Mesenchymal stem cell (in vitro differentiated cells and primary cell): Measurements from ENCODE around the gene TMEM225B.

ENCODE experiments used
- DNase-seq: peaks from one replicate; pipeline ENCODE4 v3.0.0-alpha.2; 2013
- H2AFZ ChIP-seq: one replicate; pipeline ENCODE4 v1.6.1; 2013; ENCODE audit warnings: low read depth, mild to moderate bottlenecking, control low read depth, inconsistent platforms, low read length, moderate library complexity
- H2AK5ac ChIP-seq: 2 replicates; pipeline ENCODE4 v1.6.1; 2013; ENCODE audit warnings: low read length, moderate library complexity, mild to moderate bottlenecking, inconsistent platforms; ENCODE audit not compliant: severe bottlenecking
- H2BK120ac ChIP-seq: one replicate; pipeline ENCODE4 v1.6.1; 2013; ENCODE audit warnings: low read depth, mild to moderate bottlenecking, inconsistent platforms, low read length, moderate library complexity
- H2BK12ac ChIP-seq, 2 experiments: one replicate each; pipeline ENCODE4 v1.6.1; 2013; ENCODE audit warnings: inconsistent platforms in 2 of 2, low read length in 2 of 2, mild to moderate bottlenecking in 2 of 2, moderate library complexity in 2 of 2, control low read depth in 1 of 2
- H2BK15ac ChIP-seq: one replicate; pipeline ENCODE4 v1.6.1; 2013; ENCODE audit warnings: mild to moderate bottlenecking, low read depth, inconsistent platforms; ENCODE audit not compliant: poor library complexity, severe bottlenecking
- H2BK5ac ChIP-seq: 2 replicates; pipeline ENCODE4 v1.6.1; 2013; ENCODE audit warnings: low read depth, mild to moderate bottlenecking, low read length, control low read depth, inconsistent platforms; ENCODE audit not compliant: poor library complexity, severe bottlenecking
- H3K14ac ChIP-seq, 2 experiments: one replicate each; pipeline ENCODE4 v1.6.1; 2013; ENCODE audit warnings: inconsistent platforms in 2 of 2, low read length in 2 of 2, control low read depth in 1 of 2, mild to moderate bottlenecking in 1 of 2, moderate library complexity in 1 of 2
- H3K18ac ChIP-seq, 2 experiments: one replicate each; pipeline ENCODE4 v1.6.1; 2013; ENCODE audit warnings: inconsistent platforms in 2 of 2, low read length in 2 of 2, control low read depth in 1 of 2, low read depth in 1 of 2, mild to moderate bottlenecking in 1 of 2
- H3K23ac ChIP-seq, 2 experiments: one replicate each; pipeline ENCODE4 v1.6.1; 2013; ENCODE audit warnings: inconsistent platforms in 2 of 2, low read length in 2 of 2, mild to moderate bottlenecking in 2 of 2, moderate library complexity in 2 of 2, control low read depth in 1 of 2
- H3K27ac ChIP-seq: 2 replicates; pipeline ENCODE4 v1.5.1; 2013; ENCODE audit warnings: mild to moderate bottlenecking, moderate library complexity, low read length, control low read depth, inconsistent platforms; ENCODE audit not compliant: poor library complexity, severe bottlenecking
- H3K27me3 ChIP-seq, 2 experiments: 2 replicates each; pipeline versions ENCODE4 v1.6.1 to v1.7.0; 2013; ENCODE audit warnings: low read length in 2 of 2, mild to moderate bottlenecking in 2 of 2, moderate library complexity in 2 of 2, control low read depth in 1 of 2, inconsistent platforms in 1 of 2; ENCODE audit not compliant: control insufficient read depth in 1 of 2, insufficient read depth in 1 of 2
- H3K36me3 ChIP-seq, 2 experiments: 2 replicates each; pipeline versions ENCODE4 v1.6.1 to v1.7.0; 2013; ENCODE audit warnings: low read length in 2 of 2, control low read depth in 1 of 2, inconsistent platforms in 1 of 2, low read depth in 1 of 2, mild to moderate bottlenecking in 1 of 2; ENCODE audit not compliant: insufficient read depth in 2 of 2, control insufficient read depth in 1 of 2
- H3K4ac ChIP-seq, 2 experiments: one replicate each; pipeline ENCODE4 v1.6.1; 2013; ENCODE audit warnings: inconsistent platforms in 2 of 2, low read length in 2 of 2, mild to moderate bottlenecking in 2 of 2, moderate library complexity in 2 of 2, control low read depth in 1 of 2, low read depth in 1 of 2
- H3K4me1 ChIP-seq: 2 replicates; pipeline ENCODE4 v1.6.1; 2013; ENCODE audit warnings: low read depth, low read length, control low read depth; ENCODE audit not compliant: control insufficient read depth, insufficient read depth
- H3K4me2 ChIP-seq: 2 replicates; pipeline ENCODE4 v1.6.1; 2013; ENCODE audit warnings: low read length, mild to moderate bottlenecking, inconsistent platforms; ENCODE audit not compliant: poor library complexity, severe bottlenecking
- H3K4me3 ChIP-seq, 2 experiments: 2 replicates each; pipeline versions ENCODE4 v1.5.1 to v1.7.0; 2013; ENCODE audit warnings: low read length in 2 of 2, mild to moderate bottlenecking in 2 of 2, control low read depth in 1 of 2, low read depth in 1 of 2; ENCODE audit not compliant: insufficient read depth in 1 of 2
- H3K79me1 ChIP-seq: replicated peaks from 2 replicates; pipeline ENCODE4 v1.6.1; 2013; ENCODE audit warnings: mild to moderate bottlenecking, control low read depth, low read length, inconsistent platforms; ENCODE audit not compliant: poor library complexity, severe bottlenecking
- H3K9ac ChIP-seq: 2 replicates; pipeline ENCODE4 v1.7.0; 2013; ENCODE audit warnings: mild to moderate bottlenecking, low read length, moderate library complexity
- H3K9me3 ChIP-seq: 2 replicates; pipeline ENCODE4 v1.7.0; 2013; ENCODE audit warnings: mild to moderate bottlenecking, low read length; ENCODE audit not compliant: control insufficient read depth
- H4K8ac ChIP-seq: one replicate; pipeline ENCODE4 v1.6.1; 2013; ENCODE audit warnings: inconsistent platforms, mild to moderate bottlenecking, low read length, moderate library complexity
- H4K91ac ChIP-seq: one replicate; pipeline ENCODE4 v1.6.1; 2013; ENCODE audit warnings: mild to moderate bottlenecking, low read length, inconsistent platforms
- WGBS: methylation state at CpG from one replicate; pipeline ENCODE4 v1.1.7; 2013; ENCODE audit warnings: mixed read lengths; 5-methylcytosine and 5-hydroxymethylcytosine counted together

The TMEM225B gene

GRCh38 chr7:99557940-99558305 lies 40.1 kb upstream of the TMEM225B start:
- H3K4ac ChIP-seq = peak overlapping the region; percentile 93 to 99
- H3K23ac ChIP-seq = peak overlapping the region in 1 of 2 experiments; percentile 25
- DNase-seq = no peak
- H3K79me1 ChIP-seq = peaks cover 8% of the 10 kb centered on the region
- peak overlapping the region; percentile 93 to 98 for H3K18ac ChIP-seq
- H2BK120ac ChIP-seq = peak overlapping the region; percentile 77
- H3K9ac ChIP-seq = peak overlapping the region; percentile 100
- peak overlapping the region; percentile 83 for H4K8ac ChIP-seq
- peaks cover 11% of the 10 kb centered on the region for H3K4me1 ChIP-seq
- no peaks in the 10 kb centered on the region for H3K27me3 ChIP-seq
- peak overlapping the region; percentile 67 for H3K4me2 ChIP-seq
- H3K36me3 ChIP-seq = peaks cover 11 to 60% of the 10 kb centered on the region in 2 experiments
- peak overlapping the region; percentile 74 to 98 for H3K4me3 ChIP-seq
- H3K14ac ChIP-seq = peak overlapping the region in 1 of 2 experiments; percentile 85
- no peak overlapping the region for H2AK5ac ChIP-seq
- H2BK15ac ChIP-seq = no peak overlapping the region
- H4K91ac ChIP-seq = peak overlapping the region; percentile 99
- H2BK5ac ChIP-seq = peak overlapping the region; percentile 91
- peak overlapping the region; percentile 99 for H3K27ac ChIP-seq
- peak overlapping the region; percentile 90 for H2AFZ ChIP-seq
- H2BK12ac ChIP-seq = no peak overlapping the region
- WGBS = 3% methylated on average over 17 of the region's 17 CpGs
- H3K9me3 ChIP-seq = no peaks in the 10 kb centered on the region

DNA sequence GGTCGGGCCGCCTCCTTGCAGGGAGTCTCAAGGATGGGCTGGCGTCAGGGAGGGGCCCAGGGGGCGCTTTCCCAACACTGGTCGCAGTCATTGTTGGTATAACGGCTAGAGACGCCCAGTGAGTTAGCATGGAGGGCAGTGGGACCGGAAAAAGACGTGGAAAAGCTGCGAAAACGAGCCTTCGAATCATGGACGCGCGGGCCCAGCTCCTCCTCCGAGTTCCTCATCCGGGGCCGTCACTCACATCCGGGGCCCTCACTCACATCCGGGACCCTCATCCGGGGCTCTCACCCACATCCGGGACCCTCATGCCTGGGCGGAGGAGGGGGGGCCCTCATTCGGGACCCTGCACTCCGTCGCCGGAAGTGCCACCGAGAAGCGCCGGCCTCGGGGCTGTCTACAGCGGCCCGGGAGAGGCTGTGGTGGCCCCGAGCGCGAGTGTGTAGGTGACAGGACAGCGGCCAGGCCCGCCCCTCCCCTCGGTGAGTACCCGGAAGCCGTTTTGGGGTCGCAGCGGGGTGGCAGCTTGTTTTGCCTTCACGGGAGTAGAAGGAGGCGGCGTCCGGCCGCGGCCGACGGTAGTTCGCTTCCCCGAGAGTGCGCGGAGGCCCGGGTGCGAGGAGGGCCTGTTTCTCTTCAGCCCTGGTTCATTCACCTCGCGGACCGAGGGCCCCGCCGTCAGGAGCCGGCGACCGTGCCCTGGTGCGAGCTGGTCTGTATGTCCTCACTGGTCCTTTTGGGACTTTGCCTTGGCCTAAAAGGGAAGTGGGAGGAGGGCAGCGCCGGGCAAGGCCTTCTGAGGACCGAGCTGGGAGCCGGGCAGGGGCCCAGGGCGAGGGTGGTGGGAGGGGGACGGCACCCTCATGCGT lies 39.5 kb upstream of the TMEM225B start, which contains the start of gene ZNF655:
Gene ZNF655 (plus strand): TSS at position 337 of the 869 bp plus-strand sequence. CDS start 1,918 bp downstream, outside the sequence.
- under 1% methylated on average over 63 of the region's 73 CpGs for WGBS

DNA sequence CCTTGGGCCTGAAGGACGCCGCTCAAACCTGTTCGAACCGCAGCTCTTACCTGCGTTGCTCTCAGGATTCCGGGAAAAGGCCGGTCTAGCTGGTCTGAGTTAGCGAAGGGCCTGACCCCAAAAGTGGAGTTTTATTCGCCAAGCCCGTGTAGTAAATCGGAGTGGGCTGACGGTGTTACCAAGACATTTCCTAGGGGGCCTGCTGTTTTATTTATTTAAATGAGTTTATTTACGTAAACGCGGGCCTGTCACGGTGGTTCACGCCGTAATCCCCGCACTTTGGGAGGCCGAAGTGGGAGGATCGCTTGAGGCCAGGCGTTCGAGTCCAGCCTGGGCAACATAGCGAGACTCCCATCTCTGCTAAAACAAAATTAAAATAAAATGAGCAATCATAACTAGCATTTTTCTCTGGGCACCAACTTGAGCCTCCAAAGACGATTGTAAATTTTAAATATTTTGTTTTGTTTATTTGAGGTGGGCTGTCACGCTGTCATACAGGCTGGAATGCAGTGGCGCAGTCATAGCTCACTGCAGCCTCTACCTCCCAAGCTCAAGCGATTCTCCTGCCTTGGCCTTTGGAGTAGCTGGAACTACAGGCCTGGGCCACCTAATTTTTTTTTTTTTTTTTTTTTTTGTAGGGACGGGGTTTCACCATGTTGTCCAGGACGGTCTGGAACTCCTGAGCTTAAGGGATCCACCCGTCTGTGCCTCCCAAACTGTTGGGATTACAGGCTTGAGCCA lies 38.7 kb upstream of the TMEM225B start:
- Histone ChIP-seq H3K14ac (peak overlapping the region in 1 of 2 experiments; percentile 97), H3K9me3 (no peaks in the 10 kb centered on the region), H3K4me2 (peak overlapping the region; percentile 54), H3K23ac (peak overlapping the region in 1 of 2 experiments; percentile 46), H2AK5ac (peak overlapping the region; percentile 8), H2BK5ac (peak overlapping the region; percentile 34), H2BK120ac (no peak overlapping the region), H2AFZ (peak overlapping the region; percentile 46), H3K18ac (peak overlapping the region; percentile 49 to 98), H3K79me1 (peaks cover 4% of the 10 kb centered on the region), H4K91ac (peak overlapping the region; percentile 65), H3K9ac (peak overlapping the region; percentile 100), H3K4me1 (peaks cover 13% of the 10 kb centered on the region), H3K4me3 (peak overlapping the region; percentile 74 to 98), H3K4ac (peak overlapping the region; percentile 94 to 98), H3K27ac (peak overlapping the region; percentile 99), H3K27me3 (no peaks in the 10 kb centered on the region), H4K8ac (peak overlapping the region; percentile 55), H2BK15ac (no peak overlapping the region), H3K36me3 (peaks cover 11 to 60% of the 10 kb centered on the region in 2 experiments), H2BK12ac (peak overlapping the region in 1 of 2 experiments; percentile 12)
- 18% methylated on average over 30 of the region's 31 CpGs for WGBS
- DNase-seq = peak; percentile 66

More for the DNA sequence above, 39.5 kb upstream of the TMEM225B start, which contains the start of gene ZNF655:
- Histone ChIP-seq H3K23ac (peak within 1 kb of the TSS; percentile 25 to 67), H2AFZ (peak within 1 kb of the TSS; percentile 90), H2BK12ac (peak within 1 kb of the TSS in 1 of 2 experiments; percentile 33), H4K91ac (peak within 1 kb of the TSS; percentile 99), H3K4me3 (peak within 1 kb of the TSS; percentile 74 to 98), H3K27me3 (no peaks in the 10 kb centered on the region), H3K9ac (peak within 1 kb of the TSS; percentile 100), H3K4me1 (peaks cover 11% of the 10 kb centered on the region), H3K27ac (peak within 1 kb of the TSS; percentile 99), H3K36me3 (peaks cover 11 to 58% of the 10 kb centered on the region in 2 experiments), H3K4me2 (peak within 1 kb of the TSS; percentile 67), H3K18ac (peak within 1 kb of the TSS; percentile 98), H2BK15ac (peak within 1 kb of the TSS; percentile 84), H3K79me1 (peaks cover 8% of the 10 kb centered on the region), H3K9me3 (no peaks in the 10 kb centered on the region), H3K14ac (peak within 1 kb of the TSS in 1 of 2 experiments; percentile 97), H2BK5ac (peak within 1 kb of the TSS; percentile 91), H2AK5ac (peak within 1 kb of the TSS; percentile 8), H4K8ac (peak within 1 kb of the TSS; percentile 83), H3K4ac (peak within 1 kb of the TSS; percentile 98 to 99), H2BK120ac (peak within 1 kb of the TSS; percentile 79)
- DNase-seq = peak; percentile 93
